HG02852 (cell line): ENCODE measurements around the gene CRNN.

ENCODE experiments used
- ATAC-seq: cut with Tn5 transposase; IDR thresholded peaks from one replicate; pipeline ENCODE4 v1.9.1; 2021; ENCODE audit warnings: mild to moderate bottlenecking, moderate library complexity; ENCODE audit not compliant: unreplicated experiment

The CRNN gene

GRCh38 chr1:152426731-152427130, 12.7 kb upstream of the CRNN start:
- no peak for ATAC-seq

GRCh38 chr1:152419917-152420316, 5.9 kb upstream of the CRNN start:
- ATAC-seq, result no peak

- no peak for ATAC-seq
Measured at GRCh38 chr1:152415454-152416227, 1.6 kb upstream of the CRNN start.

GRCh38 chr1:152412756-152413155, 1.3 kb downstream of the CRNN start:
- no peak for ATAC-seq

GRCh38 chr1:152411134-152411533, 2.9 kb downstream of the CRNN start:
- ATAC-seq, result no peak

- ATAC-seq, result no peak
Measured at GRCh38 chr1:152410599-152410998, 3.5 kb downstream of the CRNN start.

- ATAC-seq, result no peak
Measured at GRCh38 chr1:152410028-152410427, 4.0 kb downstream of the CRNN start.

GRCh38 chr1:152408664-152409063, 5.4 kb downstream of the CRNN start:
- ATAC-seq, result no peak

- ATAC-seq, result no peak
Measured at GRCh38 chr1:152398812-152399698, 15.0 kb downstream of the CRNN start.

- no peak for ATAC-seq
Measured at GRCh38 chr1:152397474-152397873, 16.6 kb downstream of the CRNN start.

GRCh38 chr1:152394151-152394550, 19.9 kb downstream of the CRNN start:
- no peak for ATAC-seq

GRCh38 chr1:152392909-152393308, 21.2 kb downstream of the CRNN start:
- no peak for ATAC-seq

GRCh38 chr1:152388889-152389288, 25.2 kb downstream of the CRNN start:
- no peak for ATAC-seq

- no peak for ATAC-seq
Measured at GRCh38 chr1:152386940-152387339, 27.1 kb downstream of the CRNN start.

- ATAC-seq, result no peak
Measured at GRCh38 chr1:152380932-152381331, 33.1 kb downstream of the CRNN start.

GRCh38 chr1:152374451-152374850, 39.6 kb downstream of the CRNN start:
- no peak for ATAC-seq

- no peak for ATAC-seq
Measured at GRCh38 chr1:152372672-152373071, 41.4 kb downstream of the CRNN start.

GRCh38 chr1:152367436-152367835, 46.6 kb downstream of the CRNN start:
- no peak for ATAC-seq

GRCh38 chr1:152359906-152360305, 54.2 kb downstream of the CRNN start, which contains the start of gene FLG2:
Gene FLG2 (minus strand): TSS chr1:152360006. CDS start chr1:152358884, 1,122 bp downstream.
- ATAC-seq, result no peak
